IPS-20b (cell line): ENCODE measurements around the gene MACROH2A1.

Experiments used
- H3K27ac ChIP-seq: one replicate; pipeline ENCODE4 v1.5.1; 2013; ENCODE audit warnings: low read length
- H3K27me3 ChIP-seq: 2 replicates; pipeline ENCODE4 v1.6.1; 2013; ENCODE audit warnings: mild to moderate bottlenecking, low read length, inconsistent platforms; ENCODE audit not compliant: insufficient read depth
- H3K36me3 ChIP-seq: 2 replicates; pipeline ENCODE4 v1.6.1; 2013; ENCODE audit warnings: low read depth, mild to moderate bottlenecking, inconsistent platforms, low read length, moderate library complexity; ENCODE audit not compliant: insufficient read depth
- H3K4me1 ChIP-seq: 2 replicates; pipeline ENCODE4 v1.6.1; 2013; ENCODE audit warnings: mild to moderate bottlenecking, control low read depth, inconsistent platforms, low read length, moderate library complexity; ENCODE audit not compliant: insufficient read depth
- H3K4me3 ChIP-seq: 2 replicates; pipeline ENCODE4 v1.5.1; 2013; ENCODE audit warnings: mild to moderate bottlenecking, low read length, inconsistent platforms
- H3K9ac ChIP-seq: 2 replicates; pipeline ENCODE4 v1.6.1; 2013; ENCODE audit warnings: low read depth, mild to moderate bottlenecking, inconsistent platforms, low read length, moderate library complexity
- H3K9me3 ChIP-seq: 2 replicates; pipeline ENCODE4 v1.6.1; 2013; ENCODE audit warnings: mild to moderate bottlenecking, low read depth, low read length, inconsistent platforms; ENCODE audit not compliant: insufficient read depth

MACROH2A1 gene

GRCh38 chr5:135398855-135399793 is at the start of gene MACROH2A1:
TSS of gene MACROH2A1 (minus strand) at chr5:135399231. CDS start at chr5:135389093, 10,138 bp downstream.
- no peaks in the 10 kb centered on the region for H3K9me3 ChIP-seq
- H3K27ac ChIP-seq: no peak within 1 kb of the TSS
- H3K27me3 ChIP-seq: peaks cover 79% of the 10 kb centered on the region
- peak within 1 kb of the TSS; percentile 69 for H3K9ac ChIP-seq
- H3K36me3 ChIP-seq: no peaks in the 10 kb centered on the region
- peak within 1 kb of the TSS; percentile 72 for H3K4me3 ChIP-seq
- peaks cover 29% of the 10 kb centered on the region for H3K4me1 ChIP-seq

- no peak overlapping the region for H3K9ac ChIP-seq
- H3K4me1 ChIP-seq: no peaks in the 10 kb centered on the region
- no peaks in the 10 kb centered on the region for H3K9me3 ChIP-seq
- no peak overlapping the region for H3K27ac ChIP-seq
- peaks cover 54% of the 10 kb centered on the region for H3K27me3 ChIP-seq
- no peak overlapping the region for H3K4me3 ChIP-seq
- H3K36me3 ChIP-seq: no peaks in the 10 kb centered on the region
Measured at GRCh38 chr5:135448071-135448739, 49.2 kb upstream of the MACROH2A1 start.

- no peaks in the 10 kb centered on the region for H3K36me3 ChIP-seq
- no peaks in the 10 kb centered on the region for H3K9me3 ChIP-seq
- H3K27ac ChIP-seq: no peak within 1 kb of the TSS
- peaks cover 49% of the 10 kb centered on the region for H3K27me3 ChIP-seq
- H3K4me3 ChIP-seq: no peak within 1 kb of the TSS
- no peak within 1 kb of the TSS for H3K9ac ChIP-seq
- no peaks in the 10 kb centered on the region for H3K4me1 ChIP-seq
Measured at GRCh38 chr5:135447298-135447929, 48.4 kb upstream of the MACROH2A1 start, which contains the start of gene DCANP1. TSS of gene DCANP1 (minus strand) at chr5:135447348. CDS start at chr5:135447108, 240 bp downstream.

- peaks cover 47% of the 10 kb centered on the region for H3K27me3 ChIP-seq
- no peaks in the 10 kb centered on the region for H3K36me3 ChIP-seq
- H3K4me1 ChIP-seq: no peaks in the 10 kb centered on the region
- no peaks in the 10 kb centered on the region for H3K9me3 ChIP-seq
- no peak overlapping the region for H3K9ac ChIP-seq
- no peak overlapping the region for H3K4me3 ChIP-seq
- H3K27ac ChIP-seq: no peak overlapping the region
Measured at GRCh38 chr5:135446615-135447014, 47.6 kb upstream of the MACROH2A1 start.

- no peaks in the 10 kb centered on the region for H3K4me1 ChIP-seq
- H3K9ac ChIP-seq: no peak overlapping the region
Measured at GRCh38 chr5:135446206-135446605, 47.2 kb upstream of the MACROH2A1 start.

GRCh38 chr5:135445306-135445985 is 46.4 kb upstream of the MACROH2A1 start:
- H3K9me3 ChIP-seq: no peaks in the 10 kb centered on the region
- no peaks in the 10 kb centered on the region for H3K4me1 ChIP-seq
- no peak overlapping the region for H3K27ac ChIP-seq
- no peaks in the 10 kb centered on the region for H3K36me3 ChIP-seq
- H3K4me3 ChIP-seq: no peak overlapping the region
- H3K9ac ChIP-seq: no peak overlapping the region
- H3K27me3 ChIP-seq: peaks cover 40% of the 10 kb centered on the region

More at GRCh38 chr5:135446206-135446605, 47.2 kb upstream of the MACROH2A1 start:
- Histone ChIP-seq H3K27ac (no peak overlapping the region), H3K4me3 (no peak overlapping the region), H3K9me3 (no peaks in the 10 kb centered on the region), H3K36me3 (no peaks in the 10 kb centered on the region), H3K27me3 (peaks cover 47% of the 10 kb centered on the region)

- Histone ChIP-seq H3K27ac (no peak overlapping the region), H3K4me3 (no peak overlapping the region), H3K36me3 (no peaks in the 10 kb centered on the region), H3K9ac (no peak overlapping the region), H3K9me3 (no peaks in the 10 kb centered on the region), H3K4me1 (no peaks in the 10 kb centered on the region), H3K27me3 (peaks cover 34% of the 10 kb centered on the region)
Measured at GRCh38 chr5:135444881-135445280, 45.9 kb upstream of the MACROH2A1 start.

GRCh38 chr5:135444360-135444759 is 45.3 kb upstream of the MACROH2A1 start:
- no peaks in the 10 kb centered on the region for H3K4me1 ChIP-seq
- H3K9ac ChIP-seq: no peak overlapping the region
- no peak overlapping the region for H3K27ac ChIP-seq
- no peaks in the 10 kb centered on the region for H3K9me3 ChIP-seq
- no peak overlapping the region for H3K4me3 ChIP-seq
- no peaks in the 10 kb centered on the region for H3K36me3 ChIP-seq
- H3K27me3 ChIP-seq: peaks cover 30% of the 10 kb centered on the region

GRCh38 chr5:135443161-135443960 is 44.3 kb upstream of the MACROH2A1 start:
- Histone ChIP-seq H3K9ac (no peak overlapping the region), H3K4me1 (no peaks in the 10 kb centered on the region)

GRCh38 chr5:135442431-135443160 is 43.6 kb upstream of the MACROH2A1 start:
- no peaks in the 10 kb centered on the region for H3K36me3 ChIP-seq
- H3K9ac ChIP-seq: no peak overlapping the region
- peaks cover 19% of the 10 kb centered on the region for H3K27me3 ChIP-seq
- H3K4me1 ChIP-seq: no peaks in the 10 kb centered on the region
- no peaks in the 10 kb centered on the region for H3K9me3 ChIP-seq
- no peak overlapping the region for H3K4me3 ChIP-seq
- H3K27ac ChIP-seq: no peak overlapping the region

More at GRCh38 chr5:135443161-135443960, 44.3 kb upstream of the MACROH2A1 start:
- peaks cover 25% of the 10 kb centered on the region for H3K27me3 ChIP-seq
- no peak overlapping the region for H3K4me3 ChIP-seq
- no peaks in the 10 kb centered on the region for H3K9me3 ChIP-seq
- H3K36me3 ChIP-seq: no peaks in the 10 kb centered on the region
- H3K27ac ChIP-seq: no peak overlapping the region
